OCI-M2 (cell line): ENCODE data around the gene TMX1.

ENCODE experiments used
- DNase-seq: peaks from one replicate; lab custom pipeline; 2025; ENCODE audit not compliant: unreplicated experiment; lab: John Stamatoyannopoulos, UW

TMX1 gene

DNA sequence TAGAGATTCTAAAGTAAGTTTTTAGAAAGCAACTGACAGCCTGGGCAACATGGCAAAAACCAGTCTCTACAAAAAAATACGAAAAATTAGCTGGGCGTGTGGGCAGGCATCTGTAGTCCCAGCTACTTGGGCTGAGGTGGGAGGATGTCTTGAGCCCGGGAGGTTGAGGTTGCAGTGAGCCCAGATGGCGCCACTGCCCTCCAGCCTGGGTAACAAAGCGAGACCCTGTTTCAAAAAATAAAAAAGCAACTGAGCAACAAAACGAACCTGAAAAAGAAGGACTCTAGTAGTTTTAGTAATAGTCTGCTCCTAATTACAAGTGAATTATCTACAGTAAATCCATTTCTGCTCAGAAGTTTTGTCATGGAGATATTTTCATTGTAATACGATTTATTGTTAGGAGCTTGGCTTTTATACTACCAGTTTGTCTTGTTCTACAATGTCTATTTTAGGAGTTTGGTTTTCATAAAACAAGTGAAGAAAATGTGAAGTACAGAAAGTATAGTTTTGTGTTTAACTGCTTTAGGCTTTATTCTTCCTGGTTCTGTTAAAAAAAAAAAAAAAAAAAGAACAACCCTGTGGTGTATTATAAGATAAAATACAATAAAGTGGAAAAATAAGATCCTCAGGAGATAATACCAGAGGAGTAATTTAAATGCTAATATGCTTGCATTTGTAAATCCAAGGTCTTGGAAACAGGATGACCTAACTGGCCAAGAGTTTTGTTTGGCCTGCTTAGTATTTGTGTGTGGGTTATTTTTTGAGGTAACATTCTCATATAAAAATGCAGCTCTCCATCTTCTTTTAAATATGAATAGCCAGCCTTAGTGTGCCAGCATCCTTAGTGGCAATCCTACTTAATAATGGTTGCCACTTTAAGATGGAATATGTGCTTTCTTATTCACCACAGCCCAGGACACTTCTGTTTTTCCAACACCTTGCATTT, 2.8 kb downstream of the TMX1 start:
- DNase-seq = no peak

DNA sequence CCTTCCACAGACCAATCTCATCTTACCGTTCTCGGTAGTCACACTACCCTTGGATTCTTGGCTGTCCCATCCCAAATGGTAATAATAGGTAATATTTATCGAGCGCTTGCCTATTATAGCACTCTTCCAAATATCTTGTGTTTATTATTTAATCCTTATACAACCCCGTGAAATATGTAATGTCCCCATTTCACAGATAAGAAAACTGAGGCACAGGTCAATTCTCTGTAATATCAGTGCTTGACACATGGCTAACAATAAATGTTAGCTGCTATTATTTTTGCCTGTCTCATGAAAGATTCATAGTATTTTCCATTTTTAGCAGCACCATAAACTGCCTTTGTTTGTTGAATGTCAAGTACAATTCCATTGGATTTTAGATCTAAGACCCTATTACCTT, 4.5 kb downstream of the TMX1 start:
- DNase-seq = no peak

DNA sequence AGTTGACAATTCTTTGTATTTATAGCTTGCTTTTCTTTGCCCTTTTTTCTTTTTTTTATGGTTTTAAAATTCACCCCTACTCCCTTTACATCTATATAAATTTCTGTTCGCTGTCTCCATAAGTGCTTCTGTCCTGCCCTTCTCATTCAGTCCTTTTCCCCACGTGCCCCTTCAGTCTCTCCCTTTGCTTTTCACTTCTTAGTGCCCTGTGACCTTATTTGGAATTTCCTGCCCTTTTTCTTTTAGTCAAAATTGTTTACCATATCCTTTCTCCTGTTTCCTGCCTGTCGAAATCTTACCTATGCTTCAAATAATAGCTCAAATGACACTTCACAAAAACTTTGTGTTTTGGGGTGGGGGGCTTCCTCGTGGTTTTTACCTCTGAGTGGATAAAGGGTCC, 6.0 kb downstream of the TMX1 start:
- DNase-seq = no peak

DNA sequence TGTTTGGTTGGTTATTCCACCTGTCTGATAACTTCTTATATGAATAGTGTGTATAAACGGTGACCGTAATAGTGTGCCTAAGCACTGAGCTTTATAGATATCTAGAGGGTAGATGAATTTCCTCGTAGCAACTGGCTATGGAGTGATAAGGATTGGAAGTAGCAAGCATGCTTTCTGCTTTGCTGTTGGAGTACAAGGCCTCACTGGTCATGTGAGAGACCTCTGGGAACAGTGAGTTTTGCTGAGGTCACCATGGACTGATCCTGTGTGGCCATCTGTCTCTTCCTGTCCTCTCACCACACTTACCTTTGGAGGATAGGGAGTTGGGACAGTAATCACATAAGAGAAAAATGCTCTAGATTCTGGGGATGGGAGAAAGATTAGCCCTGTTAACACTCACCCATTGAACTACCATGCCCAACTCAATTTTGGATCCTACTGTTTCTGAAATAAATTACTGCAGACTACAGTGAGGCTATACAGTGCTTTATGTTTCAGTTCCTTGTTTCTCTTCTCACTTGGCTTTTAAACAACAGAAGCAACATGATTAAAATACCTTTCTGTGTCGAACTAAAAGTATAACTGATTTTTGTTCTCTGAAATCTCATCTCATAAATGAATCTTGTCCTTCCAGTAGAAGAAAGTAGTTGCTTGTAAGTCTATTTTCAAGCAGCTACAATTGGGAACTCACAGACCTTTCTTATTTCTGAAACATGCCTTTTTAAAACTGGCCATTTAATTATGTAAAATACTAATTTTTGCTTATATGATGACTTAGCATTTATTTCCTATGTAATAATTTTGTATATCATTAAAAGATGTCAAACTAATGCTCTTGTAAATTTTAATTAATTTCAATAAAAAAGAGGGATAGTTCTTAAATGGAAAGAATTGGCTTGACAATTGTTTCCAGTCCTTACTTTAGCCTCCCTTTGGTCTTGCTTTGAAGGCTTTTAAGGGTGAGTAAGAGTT, 8.3 kb downstream of the TMX1 start:
- DNase-seq = no peak

DNA sequence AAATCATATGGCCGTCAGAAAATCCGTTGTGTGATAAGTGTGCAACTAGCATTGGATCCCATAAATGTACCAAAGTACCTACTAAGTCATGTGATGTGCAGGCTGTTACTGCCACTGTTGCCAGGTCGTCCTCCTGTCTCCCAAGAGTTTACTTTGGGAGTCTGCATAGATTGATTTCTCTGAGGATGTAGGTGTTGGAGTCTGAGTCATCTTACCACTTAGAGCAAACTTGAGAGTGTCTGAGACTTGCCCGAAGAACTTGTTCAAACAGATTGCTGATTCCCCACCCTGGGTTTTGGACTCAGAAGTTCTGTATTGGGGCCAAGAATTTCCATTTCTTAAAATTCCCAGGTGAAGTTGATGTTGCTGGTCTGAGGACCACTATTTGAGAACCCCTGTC, 11.4 kb downstream of the TMX1 start:
- no peak for DNase-seq

DNA sequence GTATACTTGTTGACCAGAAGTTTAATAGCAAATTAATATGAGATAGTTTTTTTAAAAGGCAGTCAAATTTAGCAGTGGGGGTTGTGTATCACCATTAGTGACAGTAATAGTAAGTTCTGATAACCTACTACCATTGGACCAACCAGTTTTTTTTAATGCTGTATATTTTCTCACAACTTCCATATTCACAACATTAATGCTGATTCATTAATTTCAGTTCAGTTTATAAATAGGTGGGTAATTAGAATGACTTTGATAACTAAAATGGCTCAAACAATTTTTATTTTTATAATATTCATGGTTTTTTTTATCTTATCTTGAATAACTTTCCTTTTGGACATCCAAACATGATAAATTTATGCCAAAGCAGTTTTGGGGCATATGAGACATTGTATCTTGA, 13.8 kb downstream of the TMX1 start:
- no peak for DNase-seq

DNA sequence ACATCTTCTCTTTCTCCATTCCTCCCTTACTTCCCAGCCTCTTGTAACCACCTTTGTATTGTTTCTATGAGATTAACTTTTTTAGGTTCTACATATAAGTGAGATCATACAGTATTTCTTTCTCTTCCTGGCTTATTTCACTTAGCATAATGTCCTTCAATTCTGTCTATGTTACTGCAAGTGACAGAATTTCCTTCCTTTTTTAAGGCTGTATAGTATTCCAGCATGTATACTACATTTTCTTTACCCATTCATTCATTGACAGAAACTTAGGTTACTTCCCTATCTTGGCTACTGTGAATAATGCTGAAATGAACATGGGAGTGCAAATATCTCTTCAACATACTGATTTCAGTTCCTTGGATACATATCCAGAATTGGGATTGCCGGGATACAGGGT, 18.2 kb downstream of the TMX1 start:
- DNase-seq = no peak

DNA sequence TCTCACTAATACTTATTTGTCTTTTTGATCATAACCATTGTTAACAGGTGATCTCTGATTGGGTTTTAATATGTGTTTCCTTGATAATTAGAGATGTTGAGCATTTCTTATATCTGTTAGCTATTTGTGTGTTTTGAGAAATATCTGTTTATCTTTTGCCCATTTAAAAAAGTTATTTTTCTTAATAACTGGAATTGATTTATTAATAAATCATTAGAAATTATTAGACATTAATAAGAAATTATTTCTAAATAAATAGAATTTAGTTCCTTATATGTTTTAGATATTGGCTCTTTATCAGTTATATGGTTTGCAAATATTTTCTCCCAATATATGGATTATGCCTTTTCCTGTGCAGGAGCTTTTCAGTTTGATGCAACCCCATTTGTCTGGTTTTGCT, 18.7 kb downstream of the TMX1 start:
- DNase-seq = no peak

DNA sequence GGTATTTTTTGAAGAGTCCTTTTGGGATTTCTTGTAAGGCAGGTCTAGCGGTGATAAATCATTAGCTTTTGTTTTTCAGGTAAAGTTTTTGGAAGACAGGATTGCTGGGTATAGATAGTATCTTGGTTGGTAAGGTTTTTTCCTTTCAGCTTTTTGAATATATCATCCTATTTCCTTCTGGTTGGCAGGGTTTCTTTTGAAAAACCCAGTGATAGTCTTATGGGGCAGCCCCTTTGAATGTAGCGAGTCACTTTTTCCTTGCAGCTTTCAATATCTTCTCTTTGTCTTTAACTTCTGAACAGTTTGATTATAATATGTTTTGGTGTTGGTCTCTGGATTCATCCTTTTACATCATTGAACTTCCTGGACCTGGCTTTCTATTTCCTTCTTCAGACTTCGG, 20.2 kb downstream of the TMX1 start:
- no peak for DNase-seq

DNA sequence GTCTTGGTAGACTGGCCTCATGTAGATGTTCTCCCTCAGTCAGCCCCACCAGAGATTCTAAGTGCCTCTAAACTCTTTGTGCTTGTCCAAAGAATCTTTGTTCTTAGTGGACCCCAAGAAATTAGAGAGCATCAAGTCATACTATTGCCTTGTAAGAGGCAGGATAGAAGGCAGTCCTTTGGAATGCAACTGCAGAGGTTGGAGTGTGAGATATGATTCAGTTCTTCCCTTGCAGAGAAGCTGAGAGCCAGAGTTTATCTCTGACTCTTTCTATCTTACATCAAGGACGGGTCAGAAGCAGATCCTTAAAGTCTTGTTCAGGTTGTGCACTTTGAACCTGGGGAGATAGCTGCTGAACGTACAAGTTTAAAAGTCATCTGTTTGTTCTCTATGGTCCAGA, 21.1 kb downstream of the TMX1 start:
- no peak for DNase-seq

DNA sequence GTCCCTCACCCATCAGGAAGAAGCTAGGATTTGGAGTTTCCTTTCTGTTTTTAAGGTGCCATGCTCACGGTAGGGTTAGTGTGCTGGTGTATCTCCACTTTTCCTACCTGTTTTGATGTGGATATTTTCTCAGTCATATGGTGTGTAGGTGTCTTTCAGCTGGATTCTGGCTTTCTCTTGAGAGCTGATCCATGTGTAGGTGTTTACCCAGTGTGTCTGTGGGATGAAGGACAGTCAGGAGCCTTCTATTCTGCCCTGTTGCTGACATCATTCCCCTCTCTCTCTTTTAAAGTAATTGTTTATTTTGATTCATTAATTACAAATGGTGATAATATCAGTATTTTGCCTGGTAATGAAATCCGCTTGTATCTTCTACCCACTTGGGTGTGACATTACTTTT, 22.8 kb downstream of the TMX1 start:
- no peak for DNase-seq

DNA sequence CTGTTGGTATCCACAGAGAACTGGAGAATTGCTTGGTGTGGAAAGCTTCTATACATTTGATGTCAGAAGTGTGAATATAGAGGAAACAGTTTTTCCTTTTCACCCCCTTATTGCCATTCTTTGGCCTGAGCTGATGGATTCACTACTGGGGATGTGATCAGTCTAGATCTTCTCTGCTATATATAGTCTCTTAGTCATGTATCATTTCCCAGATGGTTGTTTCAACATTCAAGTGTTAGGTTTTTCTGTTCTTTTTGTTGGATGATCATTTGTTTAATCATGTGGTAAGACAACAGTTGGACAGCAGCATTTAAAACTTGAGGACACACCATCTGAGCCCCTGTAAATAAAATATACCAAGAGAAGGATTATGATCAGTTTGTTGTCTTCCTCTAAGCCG, 29.6 kb downstream of the TMX1 start:
- no peak for DNase-seq

DNA sequence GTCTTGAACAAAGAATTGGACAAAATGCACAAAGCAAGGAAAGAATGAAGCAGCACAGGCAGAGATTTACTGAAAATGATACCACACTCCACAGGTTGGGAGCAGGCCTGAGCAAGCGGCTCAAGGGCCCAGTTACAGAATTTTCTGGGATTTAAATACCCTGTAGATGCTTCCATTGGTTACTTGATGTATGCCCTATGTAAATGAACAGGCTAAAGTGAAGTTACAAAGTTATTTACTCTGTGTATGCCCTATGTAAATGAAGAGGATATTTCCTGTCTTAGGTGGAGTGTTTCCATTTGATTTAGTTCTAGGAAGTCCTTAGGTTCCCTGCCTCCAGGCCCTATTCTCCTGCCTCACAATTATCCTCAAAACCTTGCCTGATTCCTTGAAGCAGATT, 36.6 kb downstream of the TMX1 start:
- DNase-seq = no peak

DNA sequence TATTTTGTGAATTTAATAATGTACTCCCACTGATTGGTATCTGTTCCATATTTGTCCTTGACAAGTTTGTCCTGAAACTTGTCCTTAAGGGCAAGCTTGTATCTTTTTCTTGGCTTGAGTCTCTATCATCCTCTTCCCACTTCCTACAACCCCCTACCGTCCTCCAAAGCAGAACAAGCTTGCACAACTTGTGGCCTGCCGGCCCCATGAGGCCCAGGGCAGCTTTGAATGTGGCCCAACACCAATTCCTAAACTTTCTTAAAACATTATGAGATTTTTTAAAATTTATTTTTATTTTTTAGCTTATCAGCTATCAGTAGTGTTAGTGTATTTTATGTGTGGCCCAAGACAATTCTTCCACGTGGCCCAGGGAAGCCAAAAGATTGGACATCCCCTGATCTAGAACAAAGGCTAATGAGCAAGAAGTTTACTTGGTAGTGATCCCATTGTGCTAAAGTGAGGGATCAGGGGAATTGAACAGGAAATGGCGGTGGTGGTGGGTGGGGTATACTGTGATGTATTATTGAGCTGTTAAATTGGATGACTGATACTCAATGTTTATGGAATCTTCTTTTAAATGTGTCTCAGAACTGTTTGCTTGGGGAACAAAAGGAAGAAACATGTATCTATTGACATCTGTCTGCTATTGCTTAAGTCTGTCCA, 37.8 kb downstream of the TMX1 start:
- DNase-seq = no peak

DNA sequence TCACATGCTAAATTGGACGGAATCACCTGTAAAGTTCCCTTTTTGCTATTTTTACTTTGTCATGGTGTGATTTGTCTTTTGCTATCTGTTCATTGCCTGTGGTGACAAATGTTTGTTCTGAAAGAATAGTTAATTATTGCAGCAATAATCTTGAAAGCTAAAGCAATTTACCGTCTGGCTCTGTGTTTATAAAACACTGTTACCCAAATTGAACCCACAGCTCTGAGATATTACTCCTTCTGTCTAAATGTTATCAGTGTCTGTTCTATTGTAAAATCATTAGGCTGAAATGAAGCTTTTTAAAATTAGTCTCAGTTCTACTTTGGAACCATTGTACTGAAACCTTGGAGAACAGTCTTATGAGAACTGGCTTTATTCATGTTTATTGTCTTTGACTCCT, 42.5 kb downstream of the TMX1 start:
- DNase-seq = no peak

DNA sequence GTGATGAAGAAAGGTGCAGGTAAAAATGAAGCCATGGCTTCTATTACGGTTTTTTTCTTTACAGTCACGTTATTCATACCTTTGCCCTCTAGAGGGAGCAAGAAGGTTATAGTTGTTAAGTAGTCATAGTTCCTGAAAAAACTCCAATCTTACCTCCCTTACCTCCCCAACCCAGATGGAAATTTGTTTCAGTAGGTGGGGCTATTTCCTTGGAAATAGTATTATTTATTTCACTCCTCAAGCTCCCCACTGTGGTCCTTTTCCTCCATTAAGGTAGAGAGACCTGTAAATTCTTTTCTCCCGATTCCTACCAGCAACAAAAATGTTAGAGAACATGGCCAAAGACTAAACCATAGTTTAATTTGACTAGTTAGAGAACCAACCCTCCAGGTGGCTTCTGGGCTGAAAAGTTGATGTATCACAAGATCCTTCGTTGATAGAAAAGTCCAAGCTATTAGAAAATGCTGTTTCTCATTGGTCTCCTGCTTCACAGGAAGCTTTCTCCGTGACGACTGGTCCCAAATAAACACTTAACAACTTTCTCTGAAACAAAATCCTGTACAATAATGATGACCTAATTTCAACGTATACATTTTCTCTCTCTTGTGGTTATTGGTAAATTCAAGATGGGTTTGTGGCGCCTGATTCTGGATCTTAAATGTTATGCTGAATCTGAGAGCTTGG, 43.5 kb downstream of the TMX1 start:
- no peak for DNase-seq

DNA sequence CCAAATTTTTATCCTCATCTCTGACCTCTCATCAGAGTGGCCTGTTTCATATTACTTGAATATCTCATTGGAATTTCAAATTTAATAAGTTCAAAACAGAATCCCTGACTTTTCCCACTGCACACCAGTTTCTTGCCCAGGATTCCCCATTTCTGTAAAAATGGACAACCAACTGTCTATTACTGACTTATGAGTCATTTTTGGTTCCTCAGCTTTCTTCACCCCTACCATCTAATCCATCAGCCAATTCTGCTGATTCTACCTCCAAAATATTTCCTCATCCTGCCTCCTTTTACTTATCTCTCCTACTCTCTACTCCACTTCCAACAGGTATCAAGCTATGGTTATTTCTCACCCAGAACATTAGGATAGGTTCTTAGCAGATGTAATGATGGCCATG, 44.2 kb downstream of the TMX1 start:
- DNase-seq = no peak

DNA sequence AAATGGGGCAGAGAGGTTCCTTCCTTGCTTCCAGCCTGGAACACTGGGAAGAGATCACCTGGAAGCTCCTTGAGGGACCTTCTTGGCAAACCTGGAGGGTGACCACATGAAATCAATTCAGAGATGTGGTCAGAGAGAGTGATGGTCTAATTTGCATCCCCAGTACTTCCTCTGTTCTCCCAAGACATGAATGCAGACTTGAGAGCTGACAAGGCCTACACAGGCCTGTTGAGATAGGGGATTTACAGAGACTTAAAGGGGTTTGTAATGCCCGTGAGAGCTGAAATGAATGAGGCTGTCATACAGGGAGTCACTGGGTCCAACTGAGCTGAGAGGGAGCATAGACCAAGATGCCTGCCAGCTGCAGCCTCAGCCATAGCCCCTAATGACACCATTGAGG, 45.1 kb downstream of the TMX1 start:
- DNase-seq = no peak

DNA sequence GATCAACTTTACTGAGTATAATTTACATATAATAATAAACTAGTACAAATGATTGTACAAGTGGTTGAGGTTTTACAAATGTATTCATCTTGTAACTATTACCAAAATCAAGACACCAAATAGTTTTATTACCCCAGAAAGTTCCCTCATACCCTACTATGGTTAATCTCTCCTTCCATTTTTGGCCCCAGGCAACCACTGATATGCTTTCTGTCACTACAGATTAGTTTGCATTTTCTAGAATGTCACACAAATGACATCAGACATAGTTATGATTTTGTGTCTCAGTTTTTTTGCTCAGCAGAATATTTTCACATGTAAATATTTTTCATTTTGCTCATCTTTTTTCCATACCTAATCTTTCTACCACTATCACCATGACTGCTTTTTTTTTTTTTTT, 49.1 kb downstream of the TMX1 start:
- DNase-seq = no peak

DNA sequence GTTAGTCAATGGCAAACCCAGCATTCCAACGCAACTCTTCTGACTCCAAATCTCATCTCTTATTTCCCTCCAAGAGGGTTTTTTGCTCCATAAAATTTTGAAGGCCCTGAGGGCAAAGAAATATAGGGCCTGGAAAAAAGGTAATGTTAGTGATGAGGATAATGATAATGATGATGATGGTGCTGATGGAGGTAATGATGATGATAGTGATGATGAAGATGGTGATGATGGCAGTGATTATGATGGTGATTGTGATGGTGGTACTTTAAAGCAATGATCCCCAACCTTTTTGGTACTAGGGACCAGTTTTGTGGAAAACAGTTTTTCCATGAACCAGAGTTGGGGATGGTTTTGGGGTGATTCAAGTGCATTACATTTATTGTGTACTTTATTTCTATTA, 50.1 kb downstream of the TMX1 start:
- no peak for DNase-seq

DNA sequence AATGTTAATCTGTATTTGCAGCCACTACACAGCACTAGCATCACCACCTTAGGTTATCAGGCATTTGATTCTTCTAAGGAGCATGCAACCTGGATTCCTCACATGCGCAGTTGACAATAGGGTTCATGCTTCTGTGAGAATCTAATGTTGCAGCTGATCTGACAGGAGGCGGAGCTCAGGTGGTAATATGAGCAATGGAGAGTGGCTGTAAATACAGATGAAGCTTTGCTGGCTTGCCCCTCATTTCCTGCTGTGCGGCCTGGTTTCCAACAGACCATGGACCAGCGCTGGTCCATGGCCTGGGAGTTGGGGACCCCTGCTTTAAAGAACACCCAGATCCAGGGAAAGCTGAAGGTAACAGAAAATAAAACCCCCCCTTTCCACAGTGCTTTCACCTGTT, 51.0 kb downstream of the TMX1 start:
- no peak for DNase-seq
